SIG-M5 treated with dmso at 0.1 percent for 504 hours (cell line): ENCODE data around the gene CDK15.
"Not testable (repeated sequence)": the region's sequence is repeated elsewhere in the genome, so short reads cannot be mapped to it uniquely, and the experiment has no call there.

Source experiments
- DNase-seq: peaks from one replicate; lab custom pipeline; 2025; ENCODE audit not compliant: unreplicated experiment; lab: John Stamatoyannopoulos, UW

The CDK15 gene

DNA sequence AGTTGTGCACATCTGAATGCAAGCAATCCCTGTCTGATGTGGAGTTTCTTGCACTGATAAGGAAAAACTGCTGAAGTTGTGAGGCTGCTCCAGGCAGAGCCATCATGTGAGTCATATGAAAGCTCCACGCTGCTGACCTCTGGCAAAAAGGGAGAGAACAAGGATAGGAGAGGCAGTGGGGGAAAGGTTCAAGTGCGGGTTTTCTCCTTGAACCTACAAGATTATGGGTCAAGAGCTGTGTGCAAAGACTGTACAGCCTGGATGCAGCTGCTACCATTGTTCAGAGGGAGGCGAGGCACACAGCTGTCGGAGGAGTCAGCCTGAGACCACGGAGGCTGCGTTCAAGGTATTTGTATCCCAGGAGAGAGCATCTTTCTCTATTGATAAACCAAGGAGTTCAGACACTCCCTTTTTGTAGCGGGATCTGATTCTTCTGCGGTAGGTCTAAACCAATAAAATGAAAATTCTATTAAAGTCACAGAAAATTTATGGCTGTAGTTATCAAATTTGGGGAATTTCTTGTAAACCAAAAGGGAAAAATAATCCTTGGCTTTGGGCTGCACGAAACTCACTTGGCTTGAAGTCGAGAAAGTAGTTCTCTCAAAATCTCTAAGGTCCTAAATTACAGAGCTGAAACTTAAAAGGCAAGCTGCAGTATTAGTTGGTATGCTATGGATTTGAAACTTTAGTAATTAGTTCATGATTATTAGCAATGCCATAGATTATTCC lies at the start of gene CDK15:
TSS of gene CDK15 (plus strand) at position 96 of the 729 bp plus-strand sequence. CDS start at position 224, 128 bp downstream.
- DNase-seq: no peak

DNA sequence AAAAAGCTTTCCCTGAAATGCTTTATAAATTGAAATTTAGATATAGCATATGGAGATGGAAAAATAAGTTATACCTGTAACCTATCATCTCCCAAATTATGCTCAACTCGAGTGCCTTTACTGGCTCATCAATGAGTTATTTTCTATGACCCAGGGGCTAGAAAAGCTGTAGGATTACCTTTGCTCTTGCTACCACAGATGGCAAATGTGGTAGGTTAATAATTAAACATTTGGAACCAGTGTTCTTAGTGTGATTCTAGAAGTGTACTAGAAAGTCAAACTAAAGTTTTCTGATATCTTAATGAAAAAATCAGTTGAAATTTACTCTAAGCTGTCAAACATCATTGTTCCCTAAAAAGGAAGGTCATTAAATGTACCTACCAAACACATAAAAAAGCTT lies 48.1 kb upstream of the CDK15 start:
- no peak for DNase-seq

DNA sequence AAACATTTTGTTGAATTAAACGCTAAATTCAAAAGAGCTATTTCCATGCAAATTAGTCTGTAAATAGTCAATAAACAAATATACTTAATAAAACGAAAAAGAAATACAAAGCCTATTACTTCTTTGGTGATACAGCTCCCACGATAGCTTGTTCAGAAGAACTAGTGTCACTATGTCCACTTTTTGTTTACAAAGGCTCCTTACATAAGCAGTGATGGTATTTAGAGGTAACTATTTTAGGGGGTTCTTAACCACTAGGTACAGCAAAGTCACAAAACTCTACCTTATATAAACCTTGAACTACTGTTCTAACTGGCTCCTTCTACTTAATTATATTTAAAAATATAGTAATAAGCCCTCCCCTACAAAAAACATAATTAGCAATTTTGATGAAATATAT lies 47.5 kb upstream of the CDK15 start:
- no peak for DNase-seq

DNA sequence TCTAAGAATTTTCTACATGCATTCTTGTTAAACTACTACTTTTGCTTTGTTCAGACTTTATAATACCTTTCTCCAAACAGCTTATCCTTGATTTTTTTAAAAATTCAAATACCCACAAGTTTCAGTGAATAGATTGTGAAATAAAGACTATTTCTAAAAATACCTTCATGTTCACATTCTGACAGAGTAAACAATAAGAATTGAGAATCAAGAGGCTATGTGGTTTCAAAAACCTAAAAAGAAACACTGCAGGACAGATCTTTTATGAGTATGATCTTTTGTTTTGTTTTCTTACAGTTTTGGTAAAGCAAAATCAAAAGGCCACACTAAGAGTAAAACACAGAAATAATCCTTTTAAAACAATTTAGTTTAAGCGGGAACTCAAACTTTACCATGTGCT lies 46.8 kb upstream of the CDK15 start:
- no peak for DNase-seq

DNA sequence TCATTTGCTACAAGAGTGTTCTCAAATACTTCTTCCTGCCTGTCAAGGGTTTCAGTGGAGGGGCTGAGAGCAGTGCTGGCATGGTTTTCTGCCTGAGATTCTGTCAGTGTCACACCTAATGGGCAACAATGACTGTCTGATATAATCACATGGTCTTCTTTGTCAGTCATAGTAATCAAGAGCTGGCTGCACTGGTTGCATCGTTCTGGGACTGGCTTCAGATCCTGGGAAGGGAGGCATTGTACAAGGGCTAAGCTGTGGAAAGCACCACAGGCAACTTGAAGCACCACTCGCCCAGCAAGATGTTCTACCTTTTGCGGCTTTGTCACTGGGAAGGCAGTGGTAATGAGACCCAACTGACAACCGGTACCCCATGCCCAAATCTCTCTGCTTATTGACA lies 45.2 kb upstream of the CDK15 start:
- no peak for DNase-seq

DNA sequence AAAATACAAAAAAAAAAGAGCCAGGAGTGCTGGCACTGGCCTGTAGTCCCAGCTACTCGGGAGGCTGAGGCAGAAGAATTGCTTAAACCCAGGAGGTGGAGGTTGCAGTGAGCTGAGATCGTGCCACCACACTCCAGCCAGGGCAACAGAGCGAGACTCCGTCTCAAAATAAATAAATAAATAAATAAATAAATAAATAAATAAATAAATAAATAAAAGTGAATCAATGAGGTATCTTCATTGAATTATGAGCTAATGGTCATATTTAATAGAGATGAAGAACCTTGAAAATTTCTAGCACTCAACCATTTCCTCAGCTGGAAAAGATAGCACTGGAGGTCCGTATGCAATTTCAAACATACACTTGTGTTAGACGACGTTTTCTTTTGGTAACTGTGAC lies 41.9 kb upstream of the CDK15 start:
- not testable (repeated sequence) for DNase-seq

DNA sequence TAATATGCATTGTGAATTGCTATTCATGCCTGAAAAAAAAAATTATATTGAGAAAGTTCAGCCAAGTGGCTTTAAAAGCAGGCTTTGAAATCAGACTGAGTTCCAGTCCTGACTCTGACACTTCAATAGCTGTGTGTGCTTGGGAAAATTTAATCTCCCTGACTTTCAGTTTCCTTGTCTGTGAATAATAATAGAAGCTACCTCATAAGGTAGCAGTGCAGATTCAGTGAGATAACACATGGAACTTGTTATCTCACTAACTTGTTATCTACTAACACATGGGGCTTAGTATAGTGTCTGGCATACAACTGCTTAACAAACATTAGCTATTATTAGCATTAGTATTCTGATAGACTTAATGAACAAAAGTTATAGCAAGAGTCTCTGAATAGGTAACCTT lies 40.5 kb upstream of the CDK15 start:
- no peak for DNase-seq

DNA sequence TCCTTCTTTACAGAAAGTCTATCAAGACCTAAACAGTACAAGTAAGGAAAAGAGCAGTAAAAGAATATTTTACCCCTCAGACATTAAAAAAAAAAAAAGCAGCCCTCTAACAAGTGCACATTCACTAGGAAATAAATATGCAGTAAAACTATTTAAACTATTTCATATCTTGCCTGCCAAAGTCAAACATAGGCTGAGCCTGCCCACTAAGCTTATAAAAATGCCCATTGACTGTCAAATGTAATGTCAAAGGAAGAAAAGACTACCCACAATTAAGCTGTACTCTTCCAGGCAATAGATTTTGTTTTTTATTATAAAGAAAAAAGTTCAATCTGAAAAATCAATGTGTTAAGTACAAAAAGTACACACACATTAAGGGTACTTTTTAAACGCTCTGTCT lies 37.4 kb upstream of the CDK15 start:
- no peak for DNase-seq

DNA sequence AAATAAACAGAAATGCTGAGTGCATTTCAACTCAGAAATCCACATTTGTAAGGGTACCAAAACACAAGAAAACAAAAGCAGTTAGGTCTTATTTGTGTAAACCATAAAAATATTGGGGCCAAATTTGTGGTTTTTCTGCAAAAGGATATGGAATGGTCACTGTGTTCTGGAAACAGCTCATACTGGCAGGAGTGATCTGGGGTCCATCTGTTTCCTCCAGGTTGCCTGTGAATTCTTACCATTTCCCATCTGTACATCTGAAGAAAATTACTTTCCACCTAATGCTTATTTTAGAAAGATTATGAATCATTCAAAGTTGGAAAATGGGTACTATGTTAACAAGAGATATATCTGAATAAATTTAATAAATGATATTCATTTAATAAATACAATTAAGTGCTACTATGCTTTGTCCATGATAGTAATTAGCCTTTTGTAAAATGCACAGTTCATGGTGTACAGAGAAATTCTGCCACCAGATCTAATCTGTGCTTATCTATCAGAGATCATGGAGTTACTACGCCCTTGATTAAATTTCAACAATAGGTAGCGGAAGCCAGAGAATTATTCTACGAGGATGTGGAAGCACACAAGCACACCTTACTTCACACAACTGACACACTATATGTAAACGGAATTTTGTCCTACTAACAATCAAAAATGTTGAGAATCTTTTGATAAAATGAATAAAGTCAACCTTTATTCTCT lies 36.5 kb upstream of the CDK15 start:
- no peak for DNase-seq

DNA sequence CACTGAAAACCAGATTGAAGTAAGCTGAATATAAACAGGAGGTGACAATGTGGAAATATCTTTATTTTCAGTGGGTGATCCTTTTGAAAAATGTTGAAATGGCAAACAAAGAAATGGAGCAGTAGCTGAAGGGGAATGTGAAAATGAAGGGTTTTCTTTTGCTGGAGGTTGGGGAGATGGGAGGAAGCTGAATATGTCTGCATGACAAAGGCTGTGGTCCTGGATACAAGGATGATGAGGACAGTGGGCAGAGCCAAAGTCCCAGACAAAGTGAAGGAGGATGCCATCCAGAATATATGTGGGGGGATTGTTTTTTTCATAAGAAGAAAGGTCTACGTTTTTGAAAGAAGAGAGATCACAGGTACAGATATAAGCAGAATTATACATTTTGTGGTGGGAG lies 32.3 kb upstream of the CDK15 start:
- no peak for DNase-seq

DNA sequence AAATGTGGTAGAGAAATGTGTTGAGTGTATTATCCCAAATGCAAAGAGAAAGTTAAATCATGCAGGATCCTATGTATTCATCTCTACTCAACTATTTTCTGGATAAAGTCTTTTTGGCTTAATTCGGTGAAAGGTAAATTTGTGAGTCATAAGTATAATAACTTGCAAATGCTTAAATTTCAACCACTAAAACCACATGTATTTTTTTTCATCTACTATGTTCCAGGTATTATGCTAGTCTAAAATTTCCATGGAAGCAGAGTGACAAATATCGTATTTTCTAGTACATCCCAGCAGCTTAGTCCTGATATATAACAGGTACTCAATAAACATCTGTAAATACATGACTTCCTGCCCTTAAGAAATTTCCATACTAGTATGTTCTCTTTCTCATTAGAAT lies 31.8 kb upstream of the CDK15 start:
- DNase-seq: no peak

DNA sequence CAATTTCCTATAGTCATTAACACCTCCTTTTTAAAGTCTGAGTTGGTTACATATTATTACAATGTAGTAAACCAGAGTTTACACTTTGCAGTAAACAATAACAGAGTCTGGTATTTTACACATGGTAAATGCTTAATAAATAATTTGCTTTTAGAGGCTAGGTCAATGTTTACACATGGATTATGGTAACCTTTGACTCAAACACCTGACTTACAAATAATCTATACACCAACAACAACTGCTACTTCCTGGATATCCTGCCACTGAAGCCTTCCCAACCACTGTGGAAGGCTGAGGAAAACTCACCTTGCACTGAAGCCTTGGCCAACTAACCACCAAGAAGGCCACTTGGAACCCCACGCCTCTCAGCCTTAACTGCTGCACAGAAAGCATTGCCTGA lies 31.0 kb upstream of the CDK15 start:
- no peak for DNase-seq

DNA sequence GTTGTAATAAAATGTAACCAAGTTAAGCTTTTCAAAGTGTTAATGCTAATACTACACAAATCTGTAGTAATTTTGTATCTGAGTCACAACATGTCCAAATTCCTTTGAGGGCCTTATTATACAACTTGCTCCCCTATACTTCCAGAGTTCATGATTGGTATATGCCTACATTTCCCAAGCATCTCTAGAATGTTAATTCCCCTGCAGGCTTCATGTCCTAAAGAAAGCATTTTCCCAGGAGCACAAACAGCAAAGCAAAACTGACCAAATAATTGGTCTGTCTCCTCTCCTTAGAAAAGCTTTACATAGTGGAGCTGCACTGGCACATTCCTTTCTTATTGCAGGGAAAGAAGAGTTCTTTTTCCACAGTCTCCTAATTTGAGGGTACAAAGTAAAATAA lies 29.3 kb upstream of the CDK15 start:
- no peak for DNase-seq

DNA sequence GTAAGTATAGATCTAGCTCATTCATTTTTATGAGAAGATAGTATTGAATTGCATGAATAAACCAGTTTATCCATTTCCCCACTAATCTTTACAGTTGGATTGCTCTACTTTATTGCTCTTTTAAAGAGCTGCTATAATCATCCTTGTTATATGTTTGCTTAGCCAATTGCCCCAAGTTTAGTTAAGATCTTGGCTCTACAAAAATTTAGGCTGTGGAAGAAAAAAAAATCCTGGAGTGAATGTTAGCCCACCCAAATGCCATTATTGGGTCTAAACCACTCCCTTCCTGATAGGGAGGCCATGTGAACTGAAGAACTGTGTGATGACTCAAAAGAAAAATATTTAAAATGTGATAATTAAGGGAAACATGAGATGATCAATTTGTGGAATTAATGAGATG lies 28.5 kb upstream of the CDK15 start:
- no peak for DNase-seq

DNA sequence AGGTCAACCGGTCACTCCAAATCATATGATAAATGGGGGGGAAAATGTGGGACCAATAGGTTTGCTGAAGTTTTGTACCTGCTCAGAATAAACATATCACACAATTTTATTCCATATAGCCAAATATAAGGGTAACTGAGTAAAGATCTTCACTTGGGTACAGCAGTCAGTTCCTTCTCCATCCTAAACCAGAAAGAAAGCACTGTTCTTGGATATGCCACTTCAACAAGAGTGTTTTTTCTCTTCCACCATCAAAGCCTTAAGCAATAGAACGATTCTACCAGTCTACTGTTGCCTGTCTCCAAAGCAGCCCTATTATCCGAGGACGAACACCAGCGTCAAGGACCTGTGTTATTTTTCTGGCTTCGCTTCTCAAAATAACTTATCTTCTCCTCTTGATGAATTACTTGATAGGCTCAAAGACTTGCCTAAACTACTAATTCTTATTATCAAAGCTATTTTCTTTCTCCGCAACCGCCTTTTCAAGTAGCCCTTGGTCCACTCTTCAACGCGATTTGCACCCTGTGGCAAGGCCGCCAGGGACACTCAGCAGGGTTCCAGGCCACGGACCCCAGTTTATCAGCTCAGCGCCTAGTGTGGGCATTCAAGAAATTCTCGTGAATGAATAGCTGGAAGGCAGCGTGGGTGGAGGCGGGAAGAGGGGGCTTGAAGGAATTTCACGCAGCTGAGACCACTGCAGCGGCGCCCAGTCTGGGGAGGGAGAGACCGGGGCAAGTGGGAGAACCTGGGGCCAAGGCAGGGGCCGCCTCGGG lies 26.2 kb upstream of the CDK15 start:
- peak; percentile 34 for DNase-seq

DNA sequence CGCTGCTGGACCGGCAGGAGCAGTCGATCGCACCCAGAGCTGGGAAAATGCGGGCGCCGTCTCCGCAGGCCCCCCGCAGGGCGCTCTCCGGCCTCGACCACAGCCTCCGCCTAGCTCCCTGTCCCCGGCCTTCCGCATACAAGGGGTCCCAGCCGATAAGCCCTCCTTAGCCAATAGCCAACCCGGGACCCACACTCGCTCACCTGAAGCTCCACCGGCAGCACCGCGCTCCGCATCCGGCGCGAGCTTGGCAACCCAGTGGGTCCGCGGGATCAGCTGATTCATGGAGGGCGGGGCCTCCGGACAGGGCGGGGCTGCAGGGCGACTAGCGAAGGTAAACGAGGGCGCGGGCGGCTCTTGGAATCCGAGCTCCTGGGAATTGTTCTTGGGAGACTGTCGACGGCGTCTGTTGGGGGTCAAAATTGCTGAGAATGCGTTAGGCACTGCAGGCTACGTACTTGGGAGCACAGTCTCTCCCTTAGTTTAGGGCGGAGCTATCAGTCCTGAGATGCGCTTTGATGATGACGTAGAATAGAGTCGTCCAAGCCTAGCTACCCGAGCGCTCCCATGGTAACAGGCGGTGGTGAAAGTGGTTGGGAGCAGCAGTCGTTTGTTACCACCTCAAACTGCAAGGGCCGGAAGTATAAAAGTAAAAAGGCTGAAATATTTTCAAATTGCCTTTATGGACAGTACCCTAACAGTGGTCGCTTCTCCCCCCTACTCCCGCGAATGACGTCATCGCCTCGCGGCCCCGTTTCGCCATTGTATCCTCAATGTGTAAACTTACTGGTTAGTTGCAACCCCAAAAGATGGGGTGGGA lies 25.5 kb upstream of the CDK15 start, which contains the start of gene ALS2:
TSS of gene ALS2 (minus strand) at position 260 of the 820 bp plus-strand sequence. CDS start 12,048 bp downstream, outside the sequence.
- DNase-seq: peak; percentile 96

DNA sequence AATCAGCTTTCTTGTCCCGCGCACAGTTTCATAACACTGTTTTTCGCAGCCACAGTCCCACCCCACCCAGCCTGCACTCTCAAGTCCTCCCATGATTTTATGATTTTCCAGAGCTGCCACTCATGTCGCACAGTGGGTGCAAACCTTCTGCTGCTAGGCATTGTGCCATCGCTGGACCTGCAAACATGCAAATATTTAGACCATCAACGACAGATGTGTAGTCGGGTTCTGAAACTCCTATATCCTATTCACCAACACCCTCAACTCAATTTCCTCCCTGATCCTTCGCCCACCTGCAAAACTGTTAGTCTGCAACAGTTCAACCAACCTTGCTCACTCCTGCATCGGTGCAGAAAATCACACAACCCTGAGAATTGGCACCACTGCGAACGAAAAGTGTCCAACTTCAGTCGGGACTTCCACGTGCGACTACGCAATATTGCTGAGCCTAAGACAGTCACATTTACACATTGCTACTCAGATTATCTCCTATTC lies 24.7 kb upstream of the CDK15 start:
- no peak for DNase-seq

DNA sequence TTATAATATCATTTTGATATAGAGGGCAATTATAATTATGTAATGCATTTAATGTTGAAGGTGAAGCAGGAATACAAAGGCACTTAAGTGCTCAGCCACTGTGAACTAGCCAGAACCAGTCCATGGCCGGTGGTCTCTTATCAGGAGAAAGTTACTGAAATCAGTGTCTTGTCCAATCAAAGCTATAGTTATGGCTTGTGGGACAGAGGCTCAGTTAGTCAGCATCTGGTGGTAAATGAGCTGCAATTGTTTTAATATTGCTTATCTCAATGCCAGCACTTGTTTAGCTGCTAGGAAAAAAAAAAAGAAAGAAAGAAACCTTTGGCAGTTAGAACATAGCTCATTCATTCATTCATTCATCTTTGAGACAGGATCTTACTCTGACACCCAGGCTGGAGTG lies 21.8 kb upstream of the CDK15 start:
- DNase-seq: no peak

DNA sequence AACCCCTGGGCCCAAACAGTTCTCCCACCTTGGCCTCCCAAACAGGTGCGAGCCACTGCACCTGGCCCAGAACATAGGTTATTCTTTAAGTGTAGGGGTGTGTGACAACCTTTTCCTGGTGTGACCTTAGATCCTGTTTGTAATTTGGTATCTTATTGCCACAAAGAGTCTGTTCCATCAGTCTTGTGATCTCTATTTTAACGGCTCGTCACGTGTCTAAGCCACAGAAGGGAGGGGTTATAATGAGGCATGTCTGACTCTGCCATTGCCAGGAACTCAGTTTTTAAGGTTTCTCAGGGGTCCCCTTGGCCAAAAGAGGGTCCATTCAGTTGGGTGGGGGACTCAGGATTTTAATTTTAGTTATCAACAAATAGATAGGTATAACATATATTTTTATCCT lies 21.2 kb upstream of the CDK15 start:
- DNase-seq: no peak

DNA sequence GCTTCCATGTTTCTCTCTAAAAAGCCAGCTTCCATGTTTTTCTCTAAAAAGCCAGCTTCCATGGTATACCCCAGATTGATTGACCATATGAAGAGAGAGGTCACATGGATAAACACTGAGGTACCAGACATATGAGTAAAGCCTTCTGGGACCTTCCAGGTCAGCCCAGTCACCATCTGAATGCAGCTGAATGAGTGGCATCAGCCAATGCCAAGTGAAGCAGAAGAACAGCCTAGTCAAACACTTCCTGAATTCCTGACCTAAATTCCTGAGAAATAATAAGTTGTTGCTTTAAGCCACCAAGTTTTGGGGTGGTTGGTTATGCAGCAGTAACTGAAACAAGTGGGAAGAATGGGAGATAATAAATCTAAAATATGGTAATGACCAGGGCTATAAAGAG lies 19.9 kb upstream of the CDK15 start:
- DNase-seq: no peak

DNA sequence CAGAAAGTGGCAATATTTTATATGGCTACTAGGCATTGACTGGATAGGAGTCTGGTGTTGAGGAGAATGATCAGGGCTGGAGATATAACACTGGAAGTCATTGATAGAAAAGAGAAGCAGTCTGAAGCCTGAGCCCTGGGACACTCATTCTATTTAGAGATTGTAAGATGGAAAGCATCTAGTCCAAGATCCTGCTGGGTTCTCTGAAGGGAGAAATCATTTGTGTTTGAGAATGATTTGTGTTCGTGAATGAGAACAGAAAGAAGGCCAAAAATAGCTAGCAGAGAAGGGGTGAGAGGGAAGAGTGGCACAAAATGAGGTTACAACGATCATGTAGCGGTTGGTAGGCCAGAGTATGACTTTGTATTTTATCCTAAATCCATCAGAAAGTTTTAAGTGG lies 18.0 kb upstream of the CDK15 start:
- DNase-seq: no peak
